ENCODE measurements around the gene RDX. TPM values are rescaled to one million over a fixed set of nuclear protein-coding genes. Genes with fewer than 3 reads are reported as not detected.

The RDX gene
- total RNA-seq, 2 experiments from 2014 or later, result 11.4 to 14.2 TPM

- no peak overlapping the region for H3K27ac Mint-ChIP-seq
- H3K4me3 Mint-ChIP-seq, result no peak overlapping the region
- no peaks in the 10 kb centered on the region for H3K36me3 ChIP-seq (ENCODE audit: insufficient read depth, low read length)
- intact Hi-C loops (cut with DNase I, micrococcal nuclease), result no loop called here
- H3K9me3 Mint-ChIP-seq, result no peaks in the 10 kb centered on the region
- ChIA-PET CTCF (interaction anchor here (0.9 kb wide), 1 partner anchor 328 kb away, joined by 4 read pairs; no protein-coding TSS in a partner anchor), POLR2A (no interaction called here)
- H3K27ac ChIP-seq (ENCODE audit: low read depth in 1 of 2, low read length in 2 of 2), result no peak overlapping the region
- TF ChIP-seq CTCF (IDR thresholded peaks at IDR 0.05), result no peak
- no peaks in the 10 kb centered on the region for H3K9me3 ChIP-seq (ENCODE audit: control insufficient read depth in 1 of 2, insufficient read depth in 1 of 2, low read length in 2 of 2)
- H3K4me3 ChIP-seq (ENCODE audit: low read length), result no peak overlapping the region
- peaks cover 3% of the 10 kb centered on the region for H3K4me1 ChIP-seq (ENCODE audit: insufficient read depth, low read length)
- peaks cover 10% of the 10 kb centered on the region for H3K27me3 Mint-ChIP-seq
- H3K27me3 ChIP-seq (ENCODE audit: control insufficient read depth in 1 of 2, insufficient read depth in 2 of 2, low read length in 2 of 2), result no peaks in the 10 kb centered on the region
- DNase-seq (no peak), ATAC-seq (ENCODE audit: poor library complexity) (no peak)
- peaks cover 7% of the 10 kb centered on the region for H3K4me1 Mint-ChIP-seq (ENCODE audit: low read depth)
- no peaks in the 10 kb centered on the region for H3K36me3 Mint-ChIP-seq (ENCODE audit: low read depth)
Observed at GRCh38 chr11:110176366-110177085, 119.9 kb downstream of the RDX start.

DNA sequence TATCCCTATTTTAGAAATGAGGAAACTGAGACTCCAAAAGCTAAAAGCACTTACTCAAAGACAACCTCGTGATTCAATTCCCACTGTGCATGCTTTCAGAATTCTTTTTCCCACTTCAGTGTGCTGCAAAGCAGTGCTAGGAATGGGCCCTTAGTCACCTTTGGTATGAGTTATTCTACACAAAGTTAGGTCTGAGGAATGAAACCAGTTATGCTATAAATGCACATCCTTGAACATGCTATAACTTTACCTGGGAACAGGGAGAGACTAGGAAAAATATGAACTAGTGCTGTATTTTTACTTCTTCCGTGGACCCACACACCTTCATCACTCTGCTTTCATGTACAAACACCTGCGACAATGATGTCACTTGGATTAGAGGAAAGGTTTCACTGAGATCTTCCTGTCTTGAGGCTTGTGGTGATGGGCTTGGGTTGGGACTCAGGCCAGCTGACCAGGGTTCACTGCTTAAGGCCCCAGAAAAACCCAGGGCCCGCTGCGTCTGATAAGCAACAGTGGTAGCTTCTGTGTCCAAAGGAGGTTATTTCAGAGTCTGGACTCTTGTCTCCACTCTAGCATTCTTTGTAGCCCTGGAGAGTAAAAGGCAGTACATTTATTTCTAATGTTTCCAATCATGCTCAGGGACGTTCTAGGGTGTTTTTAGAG is 121.6 kb downstream of the RDX start:
- ChIA-PET CTCF (no interaction called here), POLR2A (no interaction called here)
- DNase-seq, result no peak
- Histone ChIP-seq H3K4me1 (ENCODE audit: insufficient read depth, low read length) (peaks cover 3% of the 10 kb centered on the region), H3K4me3 (ENCODE audit: low read length) (no peak overlapping the region), H3K9me3 (ENCODE audit: control insufficient read depth in 1 of 2, insufficient read depth in 1 of 2, low read length in 2 of 2) (no peaks in the 10 kb centered on the region), H3K27ac (ENCODE audit: low read depth in 1 of 2, low read length in 2 of 2) (no peak overlapping the region), H3K27me3 (ENCODE audit: control insufficient read depth in 1 of 2, insufficient read depth in 2 of 2, low read length in 2 of 2) (no peaks in the 10 kb centered on the region), H3K36me3 (ENCODE audit: insufficient read depth, low read length) (no peaks in the 10 kb centered on the region)
- Mint-ChIP-seq H3K4me1 (ENCODE audit: low read depth) (peaks cover 7% of the 10 kb centered on the region), H3K36me3 (ENCODE audit: low read depth) (no peaks in the 10 kb centered on the region), H3K9me3 (no peaks in the 10 kb centered on the region), H3K27me3 (peaks cover 10% of the 10 kb centered on the region), H3K4me3 (no peak overlapping the region), H3K27ac (no peak overlapping the region)
- no peak for TF ChIP-seq CTCF (IDR thresholded peaks at IDR 0.05)
- intact Hi-C loops (cut with DNase I, micrococcal nuclease), result no loop called here
- no peak for ATAC-seq (ENCODE audit: poor library complexity)

GRCh38 chr11:110173811-110174644 is 122.4 kb downstream of the RDX start:
- Histone ChIP-seq H3K27ac (ENCODE audit: low read depth in 1 of 2, low read length in 2 of 2) (no peak overlapping the region), H3K36me3 (ENCODE audit: insufficient read depth, low read length) (no peaks in the 10 kb centered on the region), H3K4me1 (ENCODE audit: insufficient read depth, low read length) (peaks cover 3% of the 10 kb centered on the region), H3K4me3 (ENCODE audit: low read length) (peak overlapping the region; percentile 15), H3K9me3 (ENCODE audit: control insufficient read depth in 1 of 2, insufficient read depth in 1 of 2, low read length in 2 of 2) (no peaks in the 10 kb centered on the region), H3K27me3 (ENCODE audit: control insufficient read depth in 1 of 2, insufficient read depth in 2 of 2, low read length in 2 of 2) (no peaks in the 10 kb centered on the region)
- CTCF ChIA-PET, result no interaction called here
- intact Hi-C loops (cut with DNase I, micrococcal nuclease), result no loop called here
- Mint-ChIP-seq H3K4me1 (ENCODE audit: low read depth) (peaks cover 7% of the 10 kb centered on the region), H3K4me3 (peak overlapping the region; percentile 37), H3K36me3 (ENCODE audit: low read depth) (no peaks in the 10 kb centered on the region), H3K9me3 (no peaks in the 10 kb centered on the region), H3K27ac (no peak overlapping the region), H3K27me3 (peaks cover 10% of the 10 kb centered on the region)
- peak; percentile 85 for TF ChIP-seq CTCF (IDR thresholded peaks at IDR 0.05)
- peak; percentile 22 to 72 (median 49) for DNase-seq
- peak; percentile 88 for ATAC-seq (ENCODE audit: poor library complexity)
- POLR2A ChIA-PET, result no interaction called here

Measured in CD4-positive, alpha-beta T cell (primary cell).